Astrocyte of the spinal cord (primary cell): Measurements from ENCODE around the gene VPS9D1.
"Not testable (repeated sequence)": the region's sequence is repeated elsewhere in the genome, so short reads cannot be mapped to it uniquely, and the experiment has no call there.

ENCODE experiments used
- DNase-seq: peaks from one replicate; pipeline ENCODE4 v3.0.0; 2011; ENCODE audit warnings: low read depth, low spot score
- H3K4me3 ChIP-seq: 2 replicates; pipeline ENCODE4 v1.5.1; 2011; ENCODE audit warnings: low read depth, mild to moderate bottlenecking, low read length, moderate library complexity
- CTCF ChIP-seq: IDR thresholded peaks from 2 replicates; pipeline ENCODE4 v1.5.1; 2012; ENCODE audit warnings: low read depth, mild to moderate bottlenecking, low read length, inconsistent platforms
- in situ Hi-C: cut with HindIII; loops from 2 replicates; pipeline ENCODE4 v1.10.0; 2017; ENCODE audit warnings: low sequenced_read_pairs

Gene VPS9D1

GRCh38 chr16:89697616-89698331 lies 22.9 kb downstream of the VPS9D1 start:
- DNase-seq: no peak
- TF ChIP-seq CTCF: no peak
- H3K4me3 ChIP-seq: no peak overlapping the region
- in situ Hi-C loops: no loop called here

- H3K4me3 ChIP-seq: no peak overlapping the region
- no peak for DNase-seq
- no peak for TF ChIP-seq CTCF
- in situ Hi-C loops: no loop called here
Observed at GRCh38 chr16:89697161-89697615, 23.5 kb downstream of the VPS9D1 start.

- H3K4me3 ChIP-seq: no peak overlapping the region
- no peak for DNase-seq
- no peak for TF ChIP-seq CTCF
- in situ Hi-C loops: no loop called here
Observed at GRCh38 chr16:89696670-89697128, 24.0 kb downstream of the VPS9D1 start.

- in situ Hi-C loops: no loop called here
- DNase-seq: no peak
- no peak for TF ChIP-seq CTCF
Observed at GRCh38 chr16:89695875-89696669, 24.6 kb downstream of the VPS9D1 start.

GRCh38 chr16:89695086-89695874 lies 25.4 kb downstream of the VPS9D1 start:
- TF ChIP-seq CTCF: no peak
- no peak overlapping the region for H3K4me3 ChIP-seq
- in situ Hi-C loops: no loop called here

More at GRCh38 chr16:89695875-89696669, 24.6 kb downstream of the VPS9D1 start:
- H3K4me3 ChIP-seq: no peak overlapping the region

GRCh38 chr16:89694784-89695085 lies 26.0 kb downstream of the VPS9D1 start:
- H3K4me3 ChIP-seq, DNase-seq, in situ Hi-C loops: not testable (repeated sequence)

More at GRCh38 chr16:89695086-89695874, 25.4 kb downstream of the VPS9D1 start:
- no peak for DNase-seq
